Mesothelial cell of epicardium (in vitro differentiated cells): ENCODE data around the gene ZNF516. TPM values are rescaled to one million over a fixed set of nuclear protein-coding genes. Genes with fewer than 3 reads are reported as not detected.

Experiments
- DNase-seq, 2 experiments: peaks; one replicate each; pipeline ENCODE4 v3.0.0; 2021; ENCODE audit warnings: low spot score in 2 of 2; ENCODE audit not compliant: unreplicated experiment in 2 of 2
- H3K27ac Mint-ChIP-seq: 2 replicates; pipeline ENCODE4 v1.8.0; 2021; ENCODE audit warnings: mixed read lengths
- H3K27me3 Mint-ChIP-seq: 2 replicates; pipeline ENCODE4 v1.8.0; 2021; ENCODE audit warnings: low read depth, mixed read lengths
- H3K36me3 Mint-ChIP-seq: 2 replicates; pipeline ENCODE4 v1.8.0; 2021; ENCODE audit warnings: mixed read lengths
- H3K4me1 Mint-ChIP-seq: 2 replicates; pipeline ENCODE4 v1.8.0; 2021; ENCODE audit warnings: mixed read lengths
- H3K4me3 Mint-ChIP-seq: 2 replicates; pipeline ENCODE4 v1.8.0; 2021; ENCODE audit warnings: mild to moderate bottlenecking, moderate library complexity, mixed read lengths
- H3K9me3 Mint-ChIP-seq: 2 replicates; pipeline ENCODE4 v1.8.0; 2021; ENCODE audit warnings: mixed read lengths
- CTCF ChIP-seq: fragments of 200-600 bp; sonication (generic); IDR thresholded peaks from one replicate; pipeline ENCODE4 v1.5.0; 2021; ENCODE audit warnings: antibody characterized with exemption; ENCODE audit not compliant: unreplicated experiment
- total RNA-seq: library from RNA; stranded (reverse); gene quantifications from 3 replicates; pipeline ENCODE4 v1.2.1, GENCODE V29; 2021

The ZNF516 gene
- total RNA-seq, 1 donor from 2014 or later = 92.1 TPM

GRCh38 chr18:76379226-76380126 is 115.6 kb downstream of the ZNF516 start:
- no peaks in the 10 kb centered on the region for H3K9me3 Mint-ChIP-seq
- H3K27me3 Mint-ChIP-seq = no peaks in the 10 kb centered on the region
- TF ChIP-seq CTCF = no peak
- DNase-seq = no peak
- H3K4me1 Mint-ChIP-seq = peaks cover 6% of the 10 kb centered on the region
- H3K27ac Mint-ChIP-seq = no peak overlapping the region
- peaks cover 29% of the 10 kb centered on the region for H3K36me3 Mint-ChIP-seq
- H3K4me3 Mint-ChIP-seq = no peak overlapping the region

- Mint-ChIP-seq H3K9me3 (no peaks in the 10 kb centered on the region), H3K36me3 (peaks cover 29% of the 10 kb centered on the region), H3K4me1 (peaks cover 6% of the 10 kb centered on the region), H3K27me3 (no peaks in the 10 kb centered on the region), H3K4me3 (no peak overlapping the region), H3K27ac (no peak overlapping the region)
- no peak for TF ChIP-seq CTCF
- no peak for DNase-seq
These were observed 116.4 kb downstream of the ZNF516 start for GRCh38 chr18:76378526-76379215.

DNA sequence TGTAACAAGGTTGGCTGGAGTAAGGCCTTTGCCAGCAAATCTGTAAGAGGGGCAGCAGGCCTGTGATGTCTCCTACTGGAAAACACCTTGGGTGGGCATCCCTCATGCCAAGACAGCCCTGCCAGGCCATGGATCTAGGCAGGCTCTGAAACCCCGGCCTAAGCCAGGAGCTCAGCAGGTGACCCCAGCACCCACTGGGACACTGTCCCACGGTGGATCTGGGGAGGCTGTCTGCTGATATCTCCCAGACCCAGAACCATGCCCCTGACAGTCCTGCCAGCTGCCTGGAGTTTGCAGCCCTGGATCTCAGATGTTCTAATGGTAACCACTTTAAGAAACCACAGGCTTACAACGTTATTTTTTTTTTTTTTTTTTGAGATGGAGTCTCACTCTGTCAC is 117.7 kb downstream of the ZNF516 start:
- H3K4me1 Mint-ChIP-seq = peaks cover 6% of the 10 kb centered on the region
- no peak overlapping the region for H3K4me3 Mint-ChIP-seq
- TF ChIP-seq CTCF = no peak
- H3K36me3 Mint-ChIP-seq = peaks cover 29% of the 10 kb centered on the region
- no peak for DNase-seq
- H3K27me3 Mint-ChIP-seq = no peaks in the 10 kb centered on the region
- H3K9me3 Mint-ChIP-seq = no peaks in the 10 kb centered on the region
- H3K27ac Mint-ChIP-seq = no peak overlapping the region

GRCh38 chr18:76376668-76377358 is 118.2 kb downstream of the ZNF516 start:
- Mint-ChIP-seq H3K27ac (no peak overlapping the region), H3K4me3 (no peak overlapping the region), H3K27me3 (no peaks in the 10 kb centered on the region), H3K9me3 (no peaks in the 10 kb centered on the region), H3K36me3 (peaks cover 29% of the 10 kb centered on the region), H3K4me1 (peaks cover 6% of the 10 kb centered on the region)
- no peak for TF ChIP-seq CTCF
- DNase-seq = no peak

- Mint-ChIP-seq H3K9me3 (no peaks in the 10 kb centered on the region), H3K27ac (no peak overlapping the region), H3K4me3 (no peak overlapping the region), H3K27me3 (no peaks in the 10 kb centered on the region), H3K4me1 (peaks cover 2% of the 10 kb centered on the region), H3K36me3 (peaks cover 29% of the 10 kb centered on the region)
- DNase-seq = no peak
- TF ChIP-seq CTCF = no peak
These were observed 118.8 kb downstream of the ZNF516 start for GRCh38 chr18:76376225-76376624.
